Body of pancreas (tissue), 4 donors: ENCODE results near the gene ME3.

Experiments
- CTCF ChIP-seq, 7 experiments: fragments of 450-650 bp in 4 of 7; fragments of 200-600 bp in 3 of 7; sonication (generic) in 3 of 7; IDR thresholded peaks; one replicate each; pipeline ENCODE4 v1.5.1; 2016 to 2019; ENCODE audit warnings: antibody characterized with exemption in 7 of 7
- POLR2A ChIP-seq, 3 donors: fragments of 450-650 bp; IDR thresholded peaks; one replicate each; pipeline ENCODE4 v1.6.1; 2016; ENCODE audit warnings: antibody characterized with exemption in 3 of 3, mild to moderate bottlenecking in 2 of 3

DNA sequence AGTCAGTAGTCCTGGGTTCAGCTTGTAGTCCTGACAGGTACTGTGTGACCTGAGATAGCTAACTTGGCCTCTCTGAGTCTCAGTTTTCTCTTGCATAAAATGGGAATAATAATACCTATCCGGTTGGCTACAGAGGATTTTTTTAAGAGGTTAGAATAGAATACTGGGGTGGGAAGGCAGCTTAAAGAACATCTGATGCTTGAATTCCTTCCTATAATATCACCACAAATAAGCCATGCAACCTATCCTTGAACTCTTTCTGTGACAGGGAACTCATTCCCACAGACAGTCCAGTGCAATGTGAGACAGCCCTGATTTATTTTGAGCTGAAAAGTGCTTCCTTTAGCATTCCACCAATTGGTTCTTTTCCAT, 187.6 kb downstream of the ME3 start:
- no peak for TF ChIP-seq CTCF (IDR thresholded peaks at IDR 0.05)
- no peak for TF ChIP-seq POLR2A (IDR thresholded peaks at IDR 0.05)
